Astrocyte (in vitro differentiated cells and primary cell): Measurements from ENCODE around the gene FUBP3. TPM values are rescaled to one million over a fixed set of nuclear protein-coding genes. Genes with fewer than 3 reads are reported as not detected.

Experiments used
- DNase-seq: peaks from one replicate; pipeline ENCODE4 v3.0.0-alpha.2; 2010; ENCODE audit warnings: low read depth
- FAIRE-seq: peaks from 2 replicates; lab custom pipeline; 2011; peaks lifted over from hg19 to GRCh38; lab: Jason Lieb, UNC
- H2AFZ ChIP-seq: 2 replicates; pipeline ENCODE4 v1.6.0; 2012; ENCODE audit warnings: low read depth, low read length, inconsistent platforms
- H3K27ac ChIP-seq: 2 replicates; pipeline ENCODE4 v1.5.1; 2011; ENCODE audit warnings: low read depth, low read length, inconsistent platforms
- H3K27me3 ChIP-seq: 2 replicates; pipeline ENCODE4 v1.6.0; 2011; ENCODE audit warnings: low read length, inconsistent platforms; ENCODE audit not compliant: insufficient read depth
- H3K36me3 ChIP-seq: 2 replicates; pipeline ENCODE4 v1.5.1; 2011; ENCODE audit warnings: low read length, inconsistent platforms; ENCODE audit not compliant: insufficient read depth
- H3K4me1 ChIP-seq: 2 replicates; pipeline ENCODE4 v1.5.1; 2011; ENCODE audit warnings: low read length, inconsistent platforms; ENCODE audit not compliant: insufficient read depth
- H3K4me2 ChIP-seq: 2 replicates; pipeline ENCODE4 v1.6.0; 2012; ENCODE audit warnings: low read length, inconsistent platforms
- H3K4me3 ChIP-seq: 2 replicates; pipeline ENCODE4 v1.5.1; 2011; ENCODE audit warnings: low read depth, mild to moderate bottlenecking, low read length, inconsistent platforms; ENCODE audit not compliant: insufficient read depth
- H3K79me2 ChIP-seq: 2 replicates; pipeline ENCODE4 v1.6.0; 2012; ENCODE audit warnings: mild to moderate bottlenecking, low read length, inconsistent platforms; ENCODE audit not compliant: insufficient read depth
- H3K9ac ChIP-seq: 2 replicates; pipeline ENCODE4 v1.6.0; 2012; ENCODE audit warnings: mild to moderate bottlenecking, low read length, inconsistent platforms
- H3K9me3 ChIP-seq: 2 replicates; pipeline ENCODE4 v1.5.1; 2012; ENCODE audit warnings: low read depth, mild to moderate bottlenecking, low read length, inconsistent platforms; ENCODE audit not compliant: insufficient read depth
- H4K20me1 ChIP-seq: 2 replicates; pipeline ENCODE4 v1.6.0; 2012; ENCODE audit warnings: low read length, inconsistent platforms; ENCODE audit not compliant: insufficient read depth
- H3K27ac Mint-ChIP-seq: one replicate; pipeline ENCODE4 v1.8.0; 2021; ENCODE audit warnings: mild to moderate bottlenecking, mixed read lengths; ENCODE audit not compliant: unreplicated experiment
- H3K27me3 Mint-ChIP-seq: one replicate; pipeline ENCODE4 v1.8.0; 2021; ENCODE audit warnings: low read depth, mixed read lengths; ENCODE audit not compliant: unreplicated experiment
- H3K36me3 Mint-ChIP-seq: one replicate; pipeline ENCODE4 v1.8.0; 2021; ENCODE audit warnings: low read depth, mixed read lengths; ENCODE audit not compliant: unreplicated experiment
- H3K4me1 Mint-ChIP-seq: one replicate; pipeline ENCODE4 v1.8.0; 2021; ENCODE audit warnings: low read depth, mixed read lengths; ENCODE audit not compliant: unreplicated experiment
- H3K4me3 Mint-ChIP-seq: one replicate; pipeline ENCODE4 v1.8.0; 2021; ENCODE audit warnings: mild to moderate bottlenecking, moderate library complexity, mixed read lengths; ENCODE audit not compliant: unreplicated experiment
- H3K9me3 Mint-ChIP-seq: one replicate; pipeline ENCODE4 v1.8.0; 2021; ENCODE audit warnings: mild to moderate bottlenecking, mixed read lengths; ENCODE audit not compliant: unreplicated experiment
- CTCF ChIP-seq: IDR thresholded peaks from 2 replicates; pipeline ENCODE4 v1.5.1; 2011; ENCODE audit warnings: low read depth, mild to moderate bottlenecking, inconsistent platforms, low read length, moderate library complexity; ENCODE audit not compliant: insufficient read depth
- EZH2 ChIP-seq: IDR thresholded peaks from 2 replicates; pipeline ENCODE4 v1.6.1; 2012; ENCODE audit warnings: mild to moderate bottlenecking, low read length, inconsistent platforms; ENCODE audit not compliant: insufficient read depth
- total RNA-seq: library from RNA; stranded (reverse); gene quantifications from 2 replicates; pipeline ENCODE4 v1.2.1, GENCODE V29; 2021

Gene FUBP3
- total RNA-seq, 1 donor from 2014 or later = 64.6 TPM

- Mint-ChIP-seq H3K4me3 (peak overlapping the region; percentile 37), H3K4me1 (peaks cover 21% of the 10 kb centered on the region), H3K27ac (no peak overlapping the region), H3K27me3 (no peaks in the 10 kb centered on the region), H3K36me3 (peaks cover 4% of the 10 kb centered on the region), H3K9me3 (peaks cover 2% of the 10 kb centered on the region)
- Histone ChIP-seq H3K4me1 (peaks cover 7% of the 10 kb centered on the region), H3K36me3 (peaks cover 20% of the 10 kb centered on the region), H3K9me3 (no peaks in the 10 kb centered on the region), H3K79me2 (peaks cover 18% of the 10 kb centered on the region), H3K4me2 (no peak overlapping the region), H3K4me3 (no peak overlapping the region), H4K20me1 (peaks cover 76% of the 10 kb centered on the region), H3K27me3 (no peaks in the 10 kb centered on the region), H3K27ac (no peak overlapping the region), H3K9ac (no peak overlapping the region), H2AFZ (no peak overlapping the region)
- DNase-seq (peak; percentile 35), FAIRE-seq (no peak)
- TF ChIP-seq EZH2 (no peak), CTCF (no peak)
Observed at GRCh38 chr9:130607640-130608420, 28.5 kb downstream of the FUBP3 start.

DNA sequence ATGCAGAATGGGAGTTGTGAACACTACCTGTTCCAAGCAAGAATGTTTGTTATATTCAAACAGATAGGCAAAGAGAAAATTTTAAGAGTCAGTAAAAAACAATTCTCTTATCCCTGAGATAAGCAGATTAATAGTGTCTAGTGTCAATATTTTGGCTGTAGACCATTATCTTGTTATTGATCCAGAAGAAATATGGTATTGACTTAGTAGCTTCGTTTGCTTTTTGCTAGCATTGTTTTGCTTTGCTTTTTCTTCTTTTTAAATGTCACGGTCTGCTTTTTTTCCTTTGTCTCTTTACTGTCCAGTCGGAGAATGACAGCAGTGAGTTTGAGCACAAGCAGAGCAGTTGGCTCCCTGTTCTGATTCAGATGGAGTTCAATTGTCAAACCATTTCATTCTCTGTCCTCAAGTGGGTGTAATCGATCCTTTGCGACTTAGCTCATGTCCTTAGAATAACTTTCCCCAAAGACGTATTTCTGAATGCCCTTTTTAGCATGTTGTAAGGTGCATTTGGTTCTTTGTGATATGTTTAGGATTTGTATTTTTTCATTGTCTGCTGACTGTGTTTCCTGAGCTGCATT lies 29.3 kb downstream of the FUBP3 start:
- no peak overlapping the region for H2AFZ ChIP-seq
- peaks cover 2% of the 10 kb centered on the region for H3K9me3 Mint-ChIP-seq
- peaks cover 16% of the 10 kb centered on the region for H3K79me2 ChIP-seq
- H3K4me1 ChIP-seq = peaks cover 7% of the 10 kb centered on the region
- H3K27ac ChIP-seq = no peak overlapping the region
- H3K4me3 ChIP-seq = no peak overlapping the region
- no peaks in the 10 kb centered on the region for H3K9me3 ChIP-seq
- H3K27me3 Mint-ChIP-seq = no peaks in the 10 kb centered on the region
- no peak overlapping the region for H3K9ac ChIP-seq
- peaks cover 26% of the 10 kb centered on the region for H3K36me3 ChIP-seq
- DNase-seq = no peak
- H3K27me3 ChIP-seq = no peaks in the 10 kb centered on the region
- TF ChIP-seq EZH2 = no peak
- no peak for TF ChIP-seq CTCF
- H3K36me3 Mint-ChIP-seq = no peaks in the 10 kb centered on the region
- H4K20me1 ChIP-seq = peaks cover 76% of the 10 kb centered on the region
- peak overlapping the region; percentile 37 for H3K4me3 Mint-ChIP-seq
- FAIRE-seq = no peak
- no peak overlapping the region for H3K4me2 ChIP-seq
- H3K4me1 Mint-ChIP-seq = peaks cover 21% of the 10 kb centered on the region
- H3K27ac Mint-ChIP-seq = no peak overlapping the region

DNA sequence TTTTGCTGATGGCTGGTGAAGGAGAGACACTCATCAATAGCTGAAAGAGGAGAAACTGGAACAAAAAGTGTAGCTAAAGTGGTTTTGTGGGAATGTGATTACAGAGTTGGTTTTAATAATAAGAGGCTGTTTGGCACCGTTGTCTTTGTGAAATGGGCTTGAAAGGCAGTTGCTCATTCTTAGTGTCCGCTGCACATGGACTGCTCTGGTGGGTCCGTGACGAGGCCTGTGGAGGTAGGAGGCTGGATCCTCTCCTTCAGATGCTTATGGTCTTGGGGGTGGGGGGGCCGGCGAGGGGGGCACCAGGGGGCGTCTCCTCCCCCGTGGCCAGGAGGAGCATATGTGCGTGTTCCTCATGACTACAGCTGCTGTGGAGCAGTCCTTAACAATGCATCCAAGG lies 29.8 kb downstream of the FUBP3 start:
- Histone ChIP-seq H3K4me1 (peaks cover 7% of the 10 kb centered on the region), H3K36me3 (peaks cover 25% of the 10 kb centered on the region), H3K27me3 (no peaks in the 10 kb centered on the region), H3K9me3 (no peaks in the 10 kb centered on the region), H2AFZ (no peak overlapping the region), H4K20me1 (peaks cover 71% of the 10 kb centered on the region), H3K9ac (no peak overlapping the region), H3K79me2 (peaks cover 16% of the 10 kb centered on the region), H3K27ac (no peak overlapping the region), H3K4me3 (no peak overlapping the region), H3K4me2 (no peak overlapping the region)
- Mint-ChIP-seq H3K4me1 (peaks cover 21% of the 10 kb centered on the region), H3K36me3 (no peaks in the 10 kb centered on the region), H3K27me3 (no peaks in the 10 kb centered on the region), H3K27ac (no peak overlapping the region), H3K9me3 (peaks cover 2% of the 10 kb centered on the region), H3K4me3 (no peak overlapping the region)
- TF ChIP-seq EZH2 = no peak
- TF ChIP-seq CTCF = no peak
- FAIRE-seq (no peak), DNase-seq (no peak)
